HG02623 (cell line): ENCODE measurements around the gene BSN.

Experiments used
- ATAC-seq: cut with Tn5 transposase; IDR thresholded peaks from one replicate; pipeline ENCODE4 v1.9.1; 2021; ENCODE audit warnings: moderate library complexity; ENCODE audit not compliant: unreplicated experiment

BSN gene

GRCh38 chr3:49593041-49593440, 38.8 kb downstream of the BSN start:
- ATAC-seq, result no peak

GRCh38 chr3:49600781-49601180, 46.5 kb downstream of the BSN start:
- no peak for ATAC-seq

GRCh38 chr3:49601358-49602048, 47.2 kb downstream of the BSN start:
- ATAC-seq, result no peak

GRCh38 chr3:49602049-49602554, 47.8 kb downstream of the BSN start:
- no peak for ATAC-seq

GRCh38 chr3:49602877-49603411, 48.7 kb downstream of the BSN start:
- ATAC-seq, result no peak

GRCh38 chr3:49606427-49606826, 52.1 kb downstream of the BSN start:
- ATAC-seq, result no peak

GRCh38 chr3:49607105-49607591, 52.9 kb downstream of the BSN start:
- ATAC-seq, result no peak

- no peak for ATAC-seq
Measured at GRCh38 chr3:49607796-49608195, 53.5 kb downstream of the BSN start.

- no peak for ATAC-seq
Measured at GRCh38 chr3:49609314-49609713, 55.0 kb downstream of the BSN start.

GRCh38 chr3:49609815-49610214, 55.5 kb downstream of the BSN start:
- no peak for ATAC-seq

GRCh38 chr3:49610666-49611280, 56.5 kb downstream of the BSN start:
- no peak for ATAC-seq

GRCh38 chr3:49611291-49611690, 57.0 kb downstream of the BSN start:
- no peak for ATAC-seq

- ATAC-seq, result no peak
Measured at GRCh38 chr3:49611719-49612118, 57.4 kb downstream of the BSN start.

- ATAC-seq, result no peak
Measured at GRCh38 chr3:49614936-49615335, 60.7 kb downstream of the BSN start.

GRCh38 chr3:49616061-49616460, 61.8 kb downstream of the BSN start:
- ATAC-seq, result no peak

- no peak for ATAC-seq
Measured at GRCh38 chr3:49616491-49616941, 62.2 kb downstream of the BSN start.

GRCh38 chr3:49617390-49618013, 63.2 kb downstream of the BSN start:
- ATAC-seq, result no peak

GRCh38 chr3:49618412-49618811, 64.1 kb downstream of the BSN start:
- no peak for ATAC-seq

GRCh38 chr3:49619649-49620048, 65.4 kb downstream of the BSN start:
- no peak for ATAC-seq

- no peak for ATAC-seq
Measured at GRCh38 chr3:49620728-49621127, 66.5 kb downstream of the BSN start.

- no peak for ATAC-seq
Measured at GRCh38 chr3:49623071-49623470, 68.8 kb downstream of the BSN start.

GRCh38 chr3:49625071-49625470, 70.8 kb downstream of the BSN start:
- ATAC-seq, result no peak
